Measurements from ENCODE around the gene BAZ2B.

BAZ2B gene

DNA sequence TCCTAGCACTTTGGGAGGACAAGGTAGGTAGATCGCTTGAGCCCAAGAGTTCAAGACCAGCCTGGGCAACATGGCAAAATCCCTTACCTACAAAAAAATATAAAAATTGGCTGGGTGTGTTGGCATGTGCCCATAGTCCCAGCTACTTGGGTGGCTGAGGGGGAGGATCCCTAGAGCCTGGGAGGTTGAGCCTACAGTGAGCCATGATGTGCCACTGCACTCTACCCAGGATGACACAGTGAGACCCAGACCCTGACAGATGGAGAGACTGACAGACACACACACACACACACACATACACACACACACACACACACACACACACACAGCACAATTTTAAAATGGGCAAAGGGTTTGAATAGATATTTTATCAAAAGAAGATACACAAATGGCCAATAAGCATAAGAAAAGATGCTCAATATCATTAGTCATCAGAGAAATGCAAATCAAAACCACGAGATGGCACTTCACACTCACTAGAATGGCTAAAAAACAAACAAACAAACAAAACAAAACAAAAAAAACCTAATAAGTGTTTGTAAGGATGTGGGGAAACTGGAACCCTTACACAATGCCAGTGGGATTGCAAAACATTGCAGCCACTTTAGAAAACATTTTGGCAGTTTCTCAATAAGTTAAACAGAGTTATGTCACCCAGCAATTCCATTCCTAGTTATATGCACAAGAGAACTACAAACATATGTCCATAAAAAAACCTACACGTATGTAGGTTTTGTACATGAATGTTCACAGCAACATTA lies 42.3 kb downstream of the BAZ2B start:
- no peak for DNase-seq (ENCODE audit: low read depth)

DNA sequence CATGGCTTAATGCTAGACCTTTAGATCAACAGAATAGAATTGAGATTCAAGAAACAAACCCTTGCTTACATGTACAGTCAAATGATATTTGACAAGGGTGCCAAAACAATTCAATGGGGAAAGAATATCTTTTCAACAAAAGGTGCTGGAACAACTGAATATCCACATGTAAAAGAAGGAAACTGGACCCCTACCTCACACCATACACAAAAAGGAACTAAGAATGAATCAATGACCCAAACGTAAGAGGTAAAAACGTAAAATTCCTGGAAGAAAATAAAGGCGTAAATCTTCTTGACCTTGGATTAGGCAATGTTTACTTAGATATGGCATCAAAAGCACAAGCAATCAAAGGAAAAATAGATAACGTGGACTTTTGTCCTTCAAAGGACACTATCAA lies 43.1 kb downstream of the BAZ2B start:
- DNase-seq (ENCODE audit: low read depth): no peak

DNA sequence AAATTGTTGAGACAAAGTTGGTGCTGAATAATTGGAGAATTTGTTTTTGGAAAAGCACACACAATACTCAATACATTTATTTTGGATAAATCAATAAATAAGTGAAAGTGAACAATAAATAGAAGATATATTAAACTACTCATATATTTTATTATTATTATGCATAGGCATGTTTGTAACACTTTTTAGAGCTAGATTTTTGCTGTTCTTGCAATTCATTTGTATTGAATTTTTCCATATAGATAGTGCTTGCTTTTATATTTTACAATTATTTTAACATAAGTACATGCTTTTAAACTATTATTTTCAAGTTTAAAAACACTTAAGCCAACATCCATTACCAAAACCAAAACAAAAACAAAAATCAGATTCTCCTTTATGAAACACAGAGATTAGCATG lies 43.9 kb downstream of the BAZ2B start:
- DNase-seq (ENCODE audit: low read depth): no peak

DNA sequence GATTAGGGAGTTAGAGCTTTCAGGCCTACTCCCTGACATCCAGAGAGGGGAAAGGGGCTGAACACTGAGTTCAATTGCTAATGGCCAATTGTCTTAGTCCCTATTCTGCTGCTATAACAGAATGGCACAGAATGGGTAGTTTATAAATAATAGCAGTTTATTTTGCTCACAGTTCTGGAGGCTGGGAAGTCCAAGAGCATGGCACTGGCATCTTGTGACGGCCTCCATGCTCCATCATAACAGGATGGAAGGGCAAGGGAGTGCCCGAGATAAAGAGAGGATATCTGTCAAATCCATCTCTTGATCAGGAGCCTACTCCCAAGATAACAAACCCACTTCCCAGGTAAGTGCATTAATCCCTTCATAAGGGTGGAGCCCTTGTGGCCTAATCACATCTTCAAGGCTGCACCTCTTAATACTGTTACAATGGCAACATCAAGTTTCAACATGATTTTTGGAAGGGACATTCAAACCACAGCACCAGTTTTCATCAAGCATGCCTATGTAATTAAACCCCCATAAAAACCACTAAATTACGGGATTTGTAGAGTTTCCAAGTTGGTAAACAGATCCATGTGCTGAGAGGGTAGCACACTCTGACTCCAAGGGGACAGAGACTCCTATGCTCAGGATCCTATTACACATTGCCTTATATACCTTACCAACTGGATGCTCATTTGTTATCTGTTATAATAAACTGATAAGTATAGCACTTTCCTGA lies 44.6 kb downstream of the BAZ2B start:
- DNase-seq (ENCODE audit: low read depth): no peak

DNA sequence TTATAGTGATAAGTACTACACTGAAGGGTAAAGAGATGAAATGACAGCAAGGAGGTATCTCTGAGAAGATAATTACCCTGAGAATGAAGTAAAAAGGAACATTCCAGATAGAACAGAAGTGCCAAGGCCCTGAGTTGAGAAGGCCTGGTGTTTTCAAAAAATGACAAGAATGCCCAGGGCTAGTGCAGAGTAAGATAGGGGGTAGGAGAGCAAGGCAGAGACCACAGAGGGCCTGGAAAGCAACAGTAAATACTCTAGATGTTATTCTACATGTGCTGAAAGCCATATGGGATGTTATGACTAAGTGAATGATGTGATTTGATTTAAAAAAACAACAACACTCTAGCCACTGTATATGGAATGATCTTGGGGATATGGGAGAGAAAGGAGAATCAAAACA lies 52.3 kb downstream of the BAZ2B start:
- DNase-seq (ENCODE audit: low read depth): no peak

DNA sequence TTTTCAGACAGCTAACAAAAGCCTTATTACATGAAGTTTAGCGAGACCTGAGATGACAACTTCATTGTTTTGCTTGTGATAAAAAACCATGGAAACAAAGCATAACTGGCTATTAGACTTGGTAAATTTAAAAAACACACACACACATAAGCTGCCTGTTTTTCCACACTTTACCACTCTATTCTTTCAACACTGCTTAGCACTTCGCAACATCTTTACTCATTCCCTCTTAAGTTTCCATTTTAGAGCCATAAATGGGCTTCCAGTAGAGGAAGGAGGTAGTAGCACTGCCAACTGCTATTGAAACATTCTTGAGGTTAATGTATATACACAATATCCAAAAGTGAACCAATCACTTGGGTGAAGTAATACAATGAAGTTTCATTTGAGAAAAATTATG lies 54.1 kb downstream of the BAZ2B start:
- DNase-seq (ENCODE audit: low read depth): no peak

DNA sequence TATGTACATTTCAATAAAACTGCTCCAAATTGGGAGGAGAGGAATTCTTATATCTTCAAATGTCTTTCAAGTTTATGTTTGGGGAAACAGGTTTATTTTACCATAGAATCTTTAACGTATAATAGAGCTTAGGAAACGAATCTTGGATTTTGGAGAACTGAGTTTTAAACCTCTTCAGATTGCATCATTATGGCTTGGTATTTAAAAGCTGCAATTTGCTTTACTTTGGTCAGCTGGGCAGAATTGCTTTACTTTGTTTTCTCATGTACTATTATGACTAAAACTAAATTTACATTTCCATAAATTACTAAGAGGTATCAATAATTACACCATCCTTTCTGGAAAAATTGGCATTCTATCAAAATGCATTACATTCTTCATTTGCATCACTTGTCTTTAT lies 54.6 kb downstream of the BAZ2B start:
- DNase-seq (ENCODE audit: low read depth): no peak

DNA sequence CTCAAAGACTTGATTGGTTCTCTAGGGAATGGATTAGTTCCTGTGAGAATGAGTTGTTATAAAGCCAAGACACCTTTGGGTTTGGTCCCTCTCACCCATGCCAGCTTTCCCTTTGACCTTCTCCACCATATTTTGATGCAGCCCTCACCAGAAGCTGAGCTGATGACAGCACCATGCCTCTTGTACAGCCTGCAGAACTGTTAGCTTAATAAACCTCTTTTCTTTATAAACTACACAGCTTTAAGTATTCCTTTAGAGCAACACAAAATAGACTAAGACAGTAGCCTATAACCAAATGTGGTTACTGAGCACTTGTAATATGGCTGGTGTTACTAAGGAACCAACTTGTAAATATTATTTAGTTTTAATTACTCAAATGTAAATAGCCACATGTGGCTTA lies 55.1 kb downstream of the BAZ2B start:
- no peak for DNase-seq (ENCODE audit: low read depth)

DNA sequence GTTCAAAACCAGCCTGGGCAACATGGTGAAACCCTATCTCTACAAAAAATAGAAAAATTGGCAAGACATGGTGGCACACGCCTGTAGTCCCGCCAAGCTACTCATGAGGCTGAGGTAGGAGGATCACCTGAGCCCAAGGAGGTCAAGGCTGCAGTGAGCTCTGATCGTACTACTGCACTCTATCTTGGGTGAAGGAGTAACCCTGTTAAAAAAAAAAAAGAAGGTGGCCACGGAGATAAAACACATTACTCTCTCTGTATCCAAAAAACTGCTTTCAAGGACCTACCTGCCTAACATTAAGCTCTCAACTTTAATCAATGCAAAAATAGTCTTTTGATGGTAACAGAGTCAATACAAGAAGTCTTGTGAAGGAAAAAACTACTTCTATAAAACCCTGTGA lies 57.3 kb downstream of the BAZ2B start:
- no peak for DNase-seq (ENCODE audit: low read depth)

DNA sequence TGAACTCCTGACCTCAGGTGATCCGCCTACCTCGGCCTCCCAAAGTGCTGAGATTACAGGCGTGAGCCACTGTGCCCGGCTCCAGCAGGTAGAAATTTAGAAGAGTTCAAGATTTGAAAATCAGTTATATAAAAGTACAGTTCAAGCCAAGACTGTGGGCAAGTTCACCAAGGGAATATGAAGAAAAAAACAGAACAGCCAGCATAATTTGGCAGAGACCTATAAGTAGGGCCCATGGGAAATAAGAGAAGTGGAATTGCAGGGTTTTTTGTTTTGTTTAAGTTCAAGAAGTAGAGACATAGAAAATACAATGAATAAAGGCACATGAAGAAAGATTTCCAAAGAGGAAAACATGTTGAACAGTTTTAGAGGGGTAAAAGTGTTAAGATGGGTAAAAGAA lies 57.9 kb downstream of the BAZ2B start:
- DNase-seq (ENCODE audit: low read depth): no peak

DNA sequence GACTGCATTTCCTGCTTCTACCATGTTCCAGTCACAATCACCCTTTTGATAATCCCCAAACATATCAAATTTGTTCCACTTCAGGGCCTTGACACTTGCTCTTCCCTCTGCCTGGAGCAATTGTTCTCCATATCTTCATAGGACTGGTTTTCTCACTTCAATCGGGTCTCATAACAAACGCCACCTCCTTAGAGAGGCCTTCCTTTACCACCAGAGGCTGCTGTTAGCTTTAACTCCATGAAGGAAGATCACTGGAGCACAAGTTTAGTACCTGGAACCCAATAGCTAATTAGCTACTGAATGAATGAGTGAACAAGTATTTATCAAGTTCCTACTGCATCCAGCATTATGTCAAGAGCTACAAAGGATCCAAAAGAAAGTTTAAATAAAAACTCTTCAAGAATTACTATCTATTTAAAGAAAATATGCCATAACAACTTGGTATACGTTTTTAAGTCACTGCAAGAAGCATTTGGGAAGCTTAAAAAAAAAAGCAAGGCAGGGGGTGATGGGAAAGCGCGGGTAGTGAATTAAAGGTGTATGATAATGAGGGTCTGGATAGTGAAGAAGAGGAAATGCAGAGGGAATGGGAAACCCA lies 58.8 kb downstream of the BAZ2B start:
- no peak for DNase-seq (ENCODE audit: low read depth)

DNA sequence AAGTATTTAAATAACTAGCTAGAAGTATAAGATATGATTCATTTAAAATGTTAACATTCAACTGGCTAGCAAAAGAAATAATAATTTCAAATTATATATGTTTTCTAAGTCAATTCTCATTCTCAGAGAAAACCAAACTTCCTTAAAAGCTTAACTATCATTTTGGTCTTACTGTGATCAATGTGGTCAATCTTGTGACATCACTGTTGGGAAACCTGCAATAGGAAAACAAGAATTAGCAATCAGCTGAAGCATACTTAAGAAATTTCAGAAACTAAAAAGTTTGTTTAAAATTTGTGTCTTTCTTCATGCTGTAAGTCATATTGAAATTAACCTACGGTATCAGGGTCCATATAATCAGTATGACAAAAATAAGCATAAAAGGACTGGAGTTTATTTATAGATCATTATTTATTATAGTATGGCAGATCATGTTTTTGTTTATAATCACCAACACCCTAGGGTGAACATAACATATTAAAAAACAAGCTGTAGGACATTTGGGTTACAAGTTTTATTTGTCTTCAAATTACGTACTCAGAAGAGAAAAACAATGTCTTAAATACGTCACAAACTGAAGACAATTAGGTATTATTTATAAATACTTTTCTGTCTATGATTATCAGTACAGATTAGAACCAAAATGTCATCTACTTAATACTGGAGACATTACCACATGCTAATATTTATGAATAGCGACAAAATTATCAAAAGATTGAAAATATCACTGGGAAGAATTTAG lies 60.5 kb downstream of the BAZ2B start:
- no peak for DNase-seq (ENCODE audit: low read depth)

DNA sequence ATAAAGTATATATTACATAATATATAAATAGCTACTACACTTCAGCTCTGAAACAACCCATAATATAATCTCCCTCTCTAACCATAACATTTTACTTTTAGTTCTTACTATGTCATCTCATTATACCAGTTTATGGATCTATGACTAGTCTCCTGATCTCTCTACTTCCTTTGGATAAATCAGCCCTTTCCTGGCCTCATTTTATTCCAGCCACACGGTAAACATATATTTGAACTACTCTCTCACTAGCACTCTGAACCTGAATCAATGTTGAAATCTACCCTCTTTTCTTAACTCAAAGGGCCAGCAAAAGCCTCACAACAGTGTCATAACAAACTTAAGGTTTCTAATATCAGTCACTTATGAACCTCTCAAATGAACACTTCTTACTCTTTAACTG lies 62.6 kb downstream of the BAZ2B start:
- no peak for DNase-seq (ENCODE audit: low read depth)

DNA sequence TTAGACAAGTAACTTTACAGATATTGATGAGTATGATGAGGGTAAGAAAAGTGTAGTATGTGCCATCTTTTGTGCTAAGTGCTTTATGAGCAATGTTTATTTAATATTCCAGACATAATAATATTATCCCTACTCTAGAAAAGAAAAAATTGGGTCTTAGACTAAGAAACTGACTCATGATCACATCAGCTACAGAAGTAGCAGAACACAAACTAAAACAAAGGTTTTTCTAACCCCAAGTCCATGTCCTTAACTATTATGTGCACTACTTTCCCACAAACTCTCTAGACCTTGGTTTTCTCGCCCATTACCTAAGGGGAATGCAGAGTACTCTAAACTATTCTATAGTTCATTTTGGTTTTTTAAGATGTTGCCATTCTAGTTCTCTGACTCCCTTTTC lies 64.5 kb downstream of the BAZ2B start:
- DNase-seq (ENCODE audit: low read depth): no peak

DNA sequence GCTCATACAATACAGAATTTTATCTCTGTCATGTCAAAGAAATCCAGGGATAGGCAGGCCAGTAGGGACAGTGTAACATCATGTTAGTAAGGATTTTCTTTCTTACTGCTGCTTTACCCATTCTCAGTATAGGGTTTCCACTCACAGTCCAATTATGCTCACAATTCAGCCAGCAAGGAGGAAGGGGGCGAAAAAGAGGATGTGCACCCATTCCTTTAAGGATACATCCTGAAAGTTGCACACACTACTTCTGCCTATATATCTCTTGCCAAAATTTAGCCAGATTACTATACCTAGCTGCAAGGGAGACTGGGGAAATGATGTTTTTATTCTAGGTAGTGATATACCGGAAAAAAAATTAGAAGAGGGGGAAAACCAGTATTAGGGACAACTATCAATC lies 66.1 kb downstream of the BAZ2B start:
- DNase-seq (ENCODE audit: low read depth): no peak

DNA sequence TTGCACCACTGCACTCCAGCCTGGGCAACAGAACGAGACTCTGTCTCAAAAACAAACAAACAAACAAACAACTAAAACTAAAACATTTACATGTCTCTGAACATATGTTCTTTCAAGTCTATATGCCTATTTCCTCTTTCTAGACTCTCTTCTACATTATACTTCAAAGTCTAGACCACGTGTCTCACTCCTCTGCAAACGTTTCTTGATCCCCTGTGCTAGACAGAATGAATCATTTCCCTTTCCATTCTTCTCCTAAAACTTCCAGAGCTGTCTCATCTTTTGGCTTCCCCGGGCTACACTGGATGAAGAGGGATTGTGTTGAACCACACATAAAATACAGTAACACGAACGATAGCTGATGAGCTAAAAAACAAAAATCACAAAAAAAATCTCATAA lies 67.1 kb downstream of the BAZ2B start:
- no peak for DNase-seq (ENCODE audit: low read depth)

DNA sequence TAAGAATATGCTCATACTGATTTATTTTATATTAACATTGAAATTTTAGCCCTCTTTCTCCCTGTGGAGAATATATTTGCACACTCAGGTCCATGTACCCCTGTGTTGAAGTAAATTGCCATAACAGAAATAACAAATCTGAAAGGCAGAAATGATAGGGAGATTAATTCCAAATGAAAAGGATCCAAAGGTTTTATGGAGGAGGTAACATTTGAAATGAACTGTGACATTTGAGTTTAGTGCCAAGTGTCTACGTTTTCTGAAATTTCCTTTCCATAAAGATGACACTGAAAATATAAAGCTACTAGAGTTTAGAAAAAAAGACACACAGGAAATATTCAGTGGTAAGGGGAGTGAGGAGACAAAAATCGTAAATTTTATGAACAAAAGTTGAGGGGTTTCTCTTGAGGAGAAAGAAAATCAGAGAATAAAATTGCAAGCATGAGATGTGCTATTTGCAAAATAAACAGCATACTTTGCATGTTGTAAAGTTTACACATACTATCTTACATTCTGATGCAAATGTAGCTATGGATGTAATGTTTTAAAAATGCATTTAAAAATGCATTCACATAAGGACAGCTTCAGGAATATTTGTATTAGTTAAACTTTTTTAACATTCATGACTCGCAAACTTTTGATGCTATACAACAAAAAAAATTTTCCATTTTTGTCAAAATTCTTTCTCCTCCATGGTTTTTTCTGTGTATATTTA lies 69.5 kb downstream of the BAZ2B start:
- no peak for DNase-seq (ENCODE audit: low read depth)

DNA sequence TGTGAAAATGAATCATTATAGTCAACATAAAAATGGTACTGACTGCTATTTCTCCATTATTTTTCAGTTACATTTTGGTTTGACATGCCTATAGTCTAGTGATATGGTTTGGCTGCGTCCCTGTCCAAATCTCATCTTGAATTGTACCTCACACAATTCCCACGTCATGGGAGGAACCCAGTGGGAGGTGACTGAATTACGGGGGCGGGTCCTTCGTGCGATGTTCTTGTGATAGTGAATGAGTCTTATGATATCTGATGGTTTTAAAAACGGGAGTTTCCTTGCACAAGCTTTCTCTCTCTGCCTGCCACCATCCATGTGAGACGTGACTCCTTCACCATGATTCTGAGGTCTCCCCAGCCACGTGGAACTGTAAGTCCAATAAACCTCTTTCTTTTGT lies 70.3 kb downstream of the BAZ2B start:
- no peak for DNase-seq (ENCODE audit: low read depth)

DNA sequence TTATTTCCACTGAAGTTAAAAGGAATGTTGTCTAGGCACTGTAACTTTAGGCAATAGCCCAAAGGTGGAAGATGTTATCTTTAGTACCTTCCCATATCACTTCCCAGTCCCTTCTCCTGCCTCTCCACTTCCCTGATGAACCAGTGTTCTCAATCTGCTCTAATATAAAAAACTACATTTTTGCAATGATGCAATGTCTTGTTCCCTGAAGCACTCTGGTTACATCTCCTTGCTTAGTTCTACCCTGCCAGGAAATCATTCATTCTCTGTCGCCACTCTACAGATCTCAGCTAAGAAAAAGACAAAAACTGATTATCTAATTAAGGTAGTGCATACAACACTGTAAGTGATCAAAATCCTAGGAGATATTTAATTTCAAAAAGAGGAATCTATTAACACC lies 71.3 kb downstream of the BAZ2B start:
- no peak for DNase-seq (ENCODE audit: low read depth)

DNA sequence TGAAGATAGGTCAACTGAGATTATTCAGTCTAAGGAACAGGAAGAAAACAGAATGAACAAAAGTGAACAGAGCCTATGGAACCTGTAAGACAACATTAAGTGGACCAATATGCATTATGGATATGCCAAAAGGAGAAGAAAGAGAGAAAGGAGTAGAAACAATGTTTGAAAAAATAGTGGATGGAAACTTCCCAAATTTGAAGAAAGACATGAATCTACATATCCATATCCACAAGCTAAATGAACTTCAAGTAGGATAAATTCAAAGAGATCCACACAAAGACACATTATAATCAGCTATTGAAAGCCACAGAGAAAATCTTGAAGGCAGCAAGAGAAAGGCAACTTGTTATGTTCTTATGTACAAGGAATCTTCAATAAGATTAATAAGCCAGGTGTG lies 74.2 kb downstream of the BAZ2B start:
- DNase-seq (ENCODE audit: low read depth): no peak

DNA sequence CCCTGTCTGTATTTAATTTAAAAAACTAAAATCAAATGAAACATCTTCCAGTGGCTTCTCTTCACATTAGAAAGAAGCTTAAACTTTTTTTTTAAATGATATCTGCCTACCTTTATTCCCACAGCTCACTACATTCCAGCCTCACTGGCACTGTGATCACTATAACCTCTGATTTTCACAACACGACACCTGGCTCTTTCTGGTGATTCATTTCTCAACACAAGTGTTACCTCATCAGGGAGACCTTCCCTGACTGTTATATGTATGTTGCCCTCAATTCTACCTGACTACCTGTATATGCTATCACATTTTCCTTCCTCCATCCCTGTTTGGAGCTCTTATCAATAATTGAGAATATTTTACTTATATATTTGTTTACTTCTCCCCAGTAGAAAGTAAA lies 76.6 kb downstream of the BAZ2B start:
- no peak for DNase-seq (ENCODE audit: low read depth)

DNA sequence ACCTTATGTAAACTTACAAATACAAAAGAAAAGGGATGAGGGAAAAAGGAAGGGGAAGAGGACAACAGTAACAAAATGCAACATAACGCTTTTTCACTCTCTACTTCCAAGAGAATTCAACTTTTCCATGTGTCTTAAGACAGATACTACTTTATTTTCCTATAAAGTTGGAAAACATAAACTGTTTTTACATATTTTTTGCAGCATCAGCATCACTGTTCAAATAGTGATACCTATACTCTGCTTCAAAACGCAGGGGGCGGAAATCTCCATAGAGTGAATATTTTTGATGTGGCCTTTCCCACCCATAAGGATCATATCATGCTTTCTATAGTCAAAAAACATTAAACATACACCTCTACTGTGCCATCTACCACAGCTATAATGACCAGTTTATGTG lies 77.5 kb downstream of the BAZ2B start:
- no peak for DNase-seq (ENCODE audit: low read depth)
